ENCODE data around the gene GREB1L. TPM values are rescaled to one million over a fixed set of nuclear protein-coding genes. Genes with fewer than 3 reads are reported as not detected.

GREB1L gene
- total RNA-seq, 1 donor from 2014 or later, result 8.6 TPM

DNA sequence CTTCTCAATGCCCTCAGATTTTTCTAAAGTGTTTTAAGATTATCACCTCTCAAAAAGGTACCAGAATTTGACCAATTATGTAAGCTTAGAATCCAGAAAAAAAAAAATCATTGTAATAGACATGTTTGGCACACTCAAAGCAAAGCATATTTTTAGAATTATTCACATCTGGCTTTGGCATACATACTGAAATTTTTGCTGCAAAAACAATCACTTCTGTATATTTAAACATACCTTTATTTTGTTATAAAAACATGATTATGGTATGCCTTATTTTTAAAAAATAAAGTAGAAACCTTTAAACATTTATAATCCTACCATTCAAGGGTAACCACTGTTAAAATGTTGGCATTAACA is 215.1 kb downstream of the GREB1L start:
- Mint-ChIP-seq H3K4me3 (ENCODE audit: low read depth) (no peak overlapping the region), H3K4me1 (ENCODE audit: low read depth) (peaks cover 7% of the 10 kb centered on the region), H3K9me3 (ENCODE audit: low read depth) (no peaks in the 10 kb centered on the region), H3K27me3 (no peaks in the 10 kb centered on the region), H3K27ac (no peak overlapping the region), H3K36me3 (ENCODE audit: insufficient read depth) (peaks cover 3% of the 10 kb centered on the region)
- TF ChIP-seq, protein P1, sequence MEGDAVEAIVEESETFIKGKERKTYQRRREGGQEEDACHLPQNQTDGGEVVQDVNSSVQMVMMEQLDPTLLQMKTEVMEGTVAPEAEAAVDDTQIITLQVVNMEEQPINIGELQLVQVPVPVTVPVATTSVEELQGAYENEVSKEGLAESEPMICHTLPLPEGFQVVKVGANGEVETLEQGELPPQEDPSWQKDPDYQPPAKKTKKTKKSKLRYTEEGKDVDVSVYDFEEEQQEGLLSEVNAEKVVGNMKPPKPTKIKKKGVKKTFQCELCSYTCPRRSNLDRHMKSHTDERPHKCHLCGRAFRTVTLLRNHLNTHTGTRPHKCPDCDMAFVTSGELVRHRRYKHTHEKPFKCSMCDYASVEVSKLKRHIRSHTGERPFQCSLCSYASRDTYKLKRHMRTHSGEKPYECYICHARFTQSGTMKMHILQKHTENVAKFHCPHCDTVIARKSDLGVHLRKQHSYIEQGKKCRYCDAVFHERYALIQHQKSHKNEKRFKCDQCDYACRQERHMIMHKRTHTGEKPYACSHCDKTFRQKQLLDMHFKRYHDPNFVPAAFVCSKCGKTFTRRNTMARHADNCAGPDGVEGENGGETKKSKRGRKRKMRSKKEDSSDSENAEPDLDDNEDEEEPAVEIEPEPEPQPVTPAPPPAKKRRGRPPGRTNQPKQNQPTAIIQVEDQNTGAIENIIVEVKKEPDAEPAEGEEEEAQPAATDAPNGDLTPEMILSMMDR (IDR thresholded peaks at IDR 0.05; ENCODE audit: unreplicated experiment), result no peak
- no peak for DNase-seq (ENCODE audit: low spot score, unreplicated experiment)

DNA sequence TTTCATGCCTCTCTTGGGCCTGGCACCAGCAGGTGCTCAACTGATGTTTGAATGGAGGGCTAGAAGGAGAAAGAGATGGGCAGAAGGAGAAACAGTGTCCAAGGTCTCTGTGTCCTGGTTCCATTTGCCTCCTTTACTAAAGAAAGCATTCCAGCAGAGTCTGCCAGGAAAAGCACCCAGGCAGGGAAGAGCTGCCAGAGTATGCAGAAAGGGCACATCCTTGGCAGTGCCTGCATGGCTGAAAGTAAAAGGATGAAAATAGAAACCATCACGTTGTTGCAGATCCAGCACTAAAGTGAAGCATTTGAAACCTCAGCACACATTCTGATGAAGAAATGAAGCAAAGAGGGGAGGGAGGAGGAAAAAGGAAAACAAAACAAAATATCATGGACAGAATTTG is 216.3 kb downstream of the GREB1L start:
- Mint-ChIP-seq H3K4me3 (ENCODE audit: low read depth) (no peak overlapping the region), H3K27ac (no peak overlapping the region), H3K4me1 (ENCODE audit: low read depth) (peaks cover 7% of the 10 kb centered on the region), H3K27me3 (no peaks in the 10 kb centered on the region), H3K36me3 (ENCODE audit: insufficient read depth) (peaks cover 5% of the 10 kb centered on the region), H3K9me3 (ENCODE audit: low read depth) (no peaks in the 10 kb centered on the region)
- no peak for DNase-seq (ENCODE audit: low spot score, unreplicated experiment)
- TF ChIP-seq, protein P1 (IDR thresholded peaks at IDR 0.05; ENCODE audit: unreplicated experiment), result no peak

DNA sequence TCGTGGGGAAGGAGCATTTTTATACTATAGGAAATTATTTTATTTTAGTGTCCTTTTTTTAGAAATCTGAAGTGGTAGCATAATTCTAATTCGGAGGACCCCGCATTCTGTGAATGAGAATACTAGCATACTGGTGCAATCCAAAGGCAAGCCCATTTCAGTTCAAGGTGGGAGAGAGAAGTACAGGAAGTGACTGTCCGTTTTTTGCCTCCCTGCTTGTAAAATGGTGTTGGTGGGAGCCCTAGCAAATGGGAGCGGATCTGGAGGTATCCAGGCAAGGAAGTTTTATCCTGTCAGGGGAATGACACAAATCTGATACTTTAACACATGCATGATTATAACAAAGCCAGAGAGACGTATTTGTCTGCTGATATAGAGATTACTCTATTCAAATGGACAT is 216.8 kb downstream of the GREB1L start:
- Mint-ChIP-seq H3K4me1 (ENCODE audit: low read depth) (peaks cover 5% of the 10 kb centered on the region), H3K36me3 (ENCODE audit: insufficient read depth) (peaks cover 5% of the 10 kb centered on the region), H3K9me3 (ENCODE audit: low read depth) (no peaks in the 10 kb centered on the region), H3K27me3 (no peaks in the 10 kb centered on the region), H3K4me3 (ENCODE audit: low read depth) (no peak overlapping the region), H3K27ac (no peak overlapping the region)
- no peak for DNase-seq (ENCODE audit: low spot score, unreplicated experiment)
- TF ChIP-seq, protein P1 (IDR thresholded peaks at IDR 0.05; ENCODE audit: unreplicated experiment), result no peak

DNA sequence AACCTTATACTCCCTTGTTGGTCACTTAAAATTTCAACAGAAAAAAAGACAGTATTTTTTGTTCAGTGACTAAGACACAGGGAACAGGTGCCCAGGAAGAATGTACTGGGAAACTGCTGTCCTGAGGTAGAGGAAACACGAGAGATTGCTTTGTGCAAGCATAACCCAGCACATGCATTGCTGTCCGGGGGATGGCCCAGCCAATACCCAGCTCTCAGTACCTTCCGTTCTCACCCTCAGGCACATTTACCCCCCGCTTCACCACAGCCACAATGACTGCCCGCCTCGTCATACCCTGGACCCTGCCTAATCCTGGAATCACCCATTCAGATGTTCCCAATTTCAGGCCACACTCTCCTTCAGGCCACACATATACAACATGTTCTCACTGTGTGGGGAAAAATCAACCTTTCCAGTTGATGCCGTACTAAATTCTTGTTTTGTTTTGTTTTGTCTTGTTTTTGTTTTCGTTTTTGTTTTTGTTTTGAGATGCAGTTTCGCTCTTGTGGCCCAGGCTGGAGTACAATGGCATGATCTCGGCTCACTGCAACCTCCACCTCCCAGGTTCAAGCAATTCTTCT is 217.8 kb downstream of the GREB1L start:
- H3K9me3 Mint-ChIP-seq (ENCODE audit: low read depth), result no peaks in the 10 kb centered on the region
- no peaks in the 10 kb centered on the region for H3K27me3 Mint-ChIP-seq
- no peak for DNase-seq (ENCODE audit: low spot score, unreplicated experiment)
- peaks cover 5% of the 10 kb centered on the region for H3K4me1 Mint-ChIP-seq (ENCODE audit: low read depth)
- H3K36me3 Mint-ChIP-seq (ENCODE audit: insufficient read depth), result peaks cover 5% of the 10 kb centered on the region
- TF ChIP-seq, protein P1 (IDR thresholded peaks at IDR 0.05; ENCODE audit: unreplicated experiment), result no peak
- no peak overlapping the region for H3K4me3 Mint-ChIP-seq (ENCODE audit: low read depth)
- no peak overlapping the region for H3K27ac Mint-ChIP-seq

DNA sequence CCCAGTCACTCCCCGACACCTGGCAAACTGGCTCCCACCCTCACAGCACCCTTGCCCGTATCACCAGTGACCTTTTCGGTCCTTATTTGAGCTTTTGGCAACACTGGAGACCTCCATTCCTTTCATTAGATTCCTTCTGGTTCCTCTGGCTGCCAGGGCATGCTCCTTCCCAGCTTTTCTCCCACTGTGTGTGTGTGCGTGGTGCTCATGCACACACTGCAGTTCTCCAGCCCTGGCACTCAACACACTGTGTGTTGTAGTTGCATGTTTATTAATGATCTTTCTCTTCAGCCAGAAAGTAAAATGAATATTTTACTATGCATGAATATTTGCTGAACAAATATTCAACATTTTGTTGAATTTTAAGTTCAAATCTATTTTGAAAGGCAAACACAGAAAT is 219.4 kb downstream of the GREB1L start:
- Mint-ChIP-seq H3K27me3 (no peaks in the 10 kb centered on the region), H3K4me1 (ENCODE audit: low read depth) (peaks cover 5% of the 10 kb centered on the region), H3K4me3 (ENCODE audit: low read depth) (no peak overlapping the region), H3K27ac (no peak overlapping the region), H3K36me3 (ENCODE audit: insufficient read depth) (peaks cover 3% of the 10 kb centered on the region), H3K9me3 (ENCODE audit: low read depth) (no peaks in the 10 kb centered on the region)
- no peak for DNase-seq (ENCODE audit: low spot score, unreplicated experiment)
- TF ChIP-seq, protein P1 (IDR thresholded peaks at IDR 0.05; ENCODE audit: unreplicated experiment), result no peak
